Suprapubic skin (tissue), 4 donors: Measurements from ENCODE around the gene LMF2. TPM values are rescaled to one million over a fixed set of nuclear protein-coding genes. Genes with fewer than 3 reads are reported as not detected.

Source experiments
- DNase-seq, 2 donors: peaks; one replicate each; pipeline ENCODE4 v3.0.0-alpha.2; 2019; ENCODE audit warnings: low spot score in 2 of 2
- H3K27ac ChIP-seq: fragments of 200-600 bp; sonication (generic); one replicate; pipeline ENCODE4 v1.5.1; 2019
- H3K27me3 ChIP-seq: fragments of 200-600 bp; sonication (generic); one replicate; pipeline ENCODE4 v1.5.1; 2019
- H3K36me3 ChIP-seq: fragments of 200-600 bp; sonication (generic); one replicate; pipeline ENCODE4 v1.5.1; 2019
- H3K4me1 ChIP-seq: fragments of 200-600 bp; sonication (generic); one replicate; pipeline ENCODE4 v1.5.1; 2019
- H3K4me3 ChIP-seq: fragments of 200-600 bp; sonication (generic); one replicate; pipeline ENCODE4 v1.5.1; 2019; ENCODE audit warnings: mild to moderate bottlenecking
- H3K9me3 ChIP-seq: fragments of 200-600 bp; sonication (generic); one replicate; pipeline ENCODE4 v1.5.1; 2019
- EP300 ChIP-seq: sonication (generic); formaldehyde crosslinking; IDR thresholded peaks from one replicate; pipeline ENCODE4 v1.6.1; 2017; ENCODE audit warnings: antibody characterized with exemption
- POLR2A ChIP-seq, 2 donors: fragments of 450-650 bp; IDR thresholded peaks; one replicate each; pipeline ENCODE4 v1.6.1; 2017; ENCODE audit warnings: antibody characterized with exemption in 2 of 2, mild to moderate bottlenecking in 2 of 2, moderate library complexity in 2 of 2
- POLR2AphosphoS5 ChIP-seq, 3 donors: sonication (generic); formaldehyde crosslinking; IDR thresholded peaks; one replicate each; pipeline ENCODE4 v1.6.1; 2017; ENCODE audit warnings: antibody characterized with exemption in 3 of 3
- WGBS: methylation state at CpG from one replicate; pipeline ENCODE4 v1.1.5; 2018; 5-methylcytosine and 5-hydroxymethylcytosine counted together
- total RNA-seq, 4 donors: library from RNA; depleted of rRNA; stranded (reverse); fragments of >200 nt; gene quantifications; one replicate each; pipeline ENCODE4 v1.1.0, GENCODE V29; 2016
- TF ChIP-seq, protein P1 (sequence below), 2 donors: fragments of 200-600 bp in 1 of 2; fragments of 450-650 bp in 1 of 2; sonication (generic) in 1 of 2; IDR thresholded peaks; one replicate each; pipeline ENCODE4 v1.5.1; 2016 to 2019; ENCODE audit warnings: antibody characterized with exemption in 2 of 2, mild to moderate bottlenecking in 1 of 2, moderate library complexity in 1 of 2

LMF2 gene
- total RNA-seq, 4 donors from 2014 or later: 28.9 to 65.6 (median 44.7) TPM

GRCh38 chr22:50529897-50530579, 22.5 kb upstream of the LMF2 start, which contains the start of gene TYMP:
TSS of gene TYMP (minus strand) at chr22:50530012. CDS start at chr22:50529709, 303 bp downstream.
- Histone ChIP-seq H3K4me3 (peak within 1 kb of the TSS; percentile 81), H3K9me3 (no peaks in the 10 kb centered on the region), H3K36me3 (no peaks in the 10 kb centered on the region), H3K27me3 (no peaks in the 10 kb centered on the region), H3K4me1 (peaks cover 77% of the 10 kb centered on the region), H3K27ac (peak within 1 kb of the TSS; percentile 93)
- DNase-seq: peak; percentile 94
- TF ChIP-seq POLR2AphosphoS5 (IDR thresholded peaks at IDR 0.05) (peak in 2 of 3 donors; percentile 64 to 92), EP300 (no peak), POLR2A (IDR thresholded peaks at IDR 0.05) (peak in 1 of 2 donors; percentile 40)
- TF ChIP-seq, protein P1, sequence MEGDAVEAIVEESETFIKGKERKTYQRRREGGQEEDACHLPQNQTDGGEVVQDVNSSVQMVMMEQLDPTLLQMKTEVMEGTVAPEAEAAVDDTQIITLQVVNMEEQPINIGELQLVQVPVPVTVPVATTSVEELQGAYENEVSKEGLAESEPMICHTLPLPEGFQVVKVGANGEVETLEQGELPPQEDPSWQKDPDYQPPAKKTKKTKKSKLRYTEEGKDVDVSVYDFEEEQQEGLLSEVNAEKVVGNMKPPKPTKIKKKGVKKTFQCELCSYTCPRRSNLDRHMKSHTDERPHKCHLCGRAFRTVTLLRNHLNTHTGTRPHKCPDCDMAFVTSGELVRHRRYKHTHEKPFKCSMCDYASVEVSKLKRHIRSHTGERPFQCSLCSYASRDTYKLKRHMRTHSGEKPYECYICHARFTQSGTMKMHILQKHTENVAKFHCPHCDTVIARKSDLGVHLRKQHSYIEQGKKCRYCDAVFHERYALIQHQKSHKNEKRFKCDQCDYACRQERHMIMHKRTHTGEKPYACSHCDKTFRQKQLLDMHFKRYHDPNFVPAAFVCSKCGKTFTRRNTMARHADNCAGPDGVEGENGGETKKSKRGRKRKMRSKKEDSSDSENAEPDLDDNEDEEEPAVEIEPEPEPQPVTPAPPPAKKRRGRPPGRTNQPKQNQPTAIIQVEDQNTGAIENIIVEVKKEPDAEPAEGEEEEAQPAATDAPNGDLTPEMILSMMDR (IDR thresholded peaks at IDR 0.05): no peak
- 0% methylated on average over 6 of the region's 92 CpGs for WGBS

DNA sequence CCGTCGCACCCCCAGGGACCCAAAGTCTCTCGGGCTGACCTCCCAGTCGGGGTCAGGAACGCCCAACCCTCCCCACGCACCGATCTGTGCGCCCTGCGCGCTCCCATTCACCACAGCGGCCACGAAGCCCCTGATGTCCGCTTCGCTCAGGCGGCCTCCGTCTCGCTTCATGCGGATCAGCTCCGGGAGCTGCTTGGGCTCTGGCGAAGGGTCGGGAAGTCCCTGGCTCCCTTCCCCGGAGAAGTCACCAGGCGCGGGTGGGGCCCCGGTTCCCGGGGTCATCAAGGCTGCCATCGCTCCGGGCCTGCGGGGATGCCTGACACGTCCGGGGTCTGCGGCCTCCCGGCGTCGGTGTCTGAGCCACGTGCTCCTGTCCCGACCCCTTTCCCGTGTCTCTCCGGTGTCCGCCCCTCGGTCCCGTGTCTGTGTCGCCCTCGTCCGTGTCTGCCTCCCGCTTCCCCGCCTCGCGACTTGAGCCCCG, 22.0 kb upstream of the LMF2 start:
- H3K27ac ChIP-seq: peak overlapping the region; percentile 93
- peak overlapping the region; percentile 81 for H3K4me3 ChIP-seq
- peaks cover 82% of the 10 kb centered on the region for H3K4me1 ChIP-seq
- TF ChIP-seq POLR2A (IDR thresholded peaks at IDR 0.05): no peak
- TF ChIP-seq POLR2AphosphoS5 (IDR thresholded peaks at IDR 0.05): peak in 1 of 3 donors; percentile 14
- TF ChIP-seq EP300: no peak
- TF ChIP-seq, protein P1 (IDR thresholded peaks at IDR 0.05): no peak
- no peaks in the 10 kb centered on the region for H3K36me3 ChIP-seq
- DNase-seq: peak in 1 of 2 donors; percentile 86
- no peaks in the 10 kb centered on the region for H3K9me3 ChIP-seq
- no peaks in the 10 kb centered on the region for H3K27me3 ChIP-seq
- no CpG with 5 or more reads among the region's 50 CpGs for WGBS

- H3K27me3 ChIP-seq: no peaks in the 10 kb centered on the region
- 77% methylated on average over 8 of the region's 15 CpGs for WGBS
- TF ChIP-seq EP300 (no peak), POLR2A (IDR thresholded peaks at IDR 0.05) (no peak), POLR2AphosphoS5 (IDR thresholded peaks at IDR 0.05) (no peak)
- TF ChIP-seq, protein P1 (IDR thresholded peaks at IDR 0.05): no peak
- peak overlapping the region; percentile 81 for H3K4me3 ChIP-seq
- H3K36me3 ChIP-seq: peaks cover 4% of the 10 kb centered on the region
- H3K27ac ChIP-seq: peak overlapping the region; percentile 93
- H3K9me3 ChIP-seq: no peaks in the 10 kb centered on the region
- peak in 1 of 2 donors; percentile 80 for DNase-seq
- H3K4me1 ChIP-seq: peaks cover 82% of the 10 kb centered on the region
Measured at GRCh38 chr22:50528682-50529415, 21.3 kb upstream of the LMF2 start.

DNA sequence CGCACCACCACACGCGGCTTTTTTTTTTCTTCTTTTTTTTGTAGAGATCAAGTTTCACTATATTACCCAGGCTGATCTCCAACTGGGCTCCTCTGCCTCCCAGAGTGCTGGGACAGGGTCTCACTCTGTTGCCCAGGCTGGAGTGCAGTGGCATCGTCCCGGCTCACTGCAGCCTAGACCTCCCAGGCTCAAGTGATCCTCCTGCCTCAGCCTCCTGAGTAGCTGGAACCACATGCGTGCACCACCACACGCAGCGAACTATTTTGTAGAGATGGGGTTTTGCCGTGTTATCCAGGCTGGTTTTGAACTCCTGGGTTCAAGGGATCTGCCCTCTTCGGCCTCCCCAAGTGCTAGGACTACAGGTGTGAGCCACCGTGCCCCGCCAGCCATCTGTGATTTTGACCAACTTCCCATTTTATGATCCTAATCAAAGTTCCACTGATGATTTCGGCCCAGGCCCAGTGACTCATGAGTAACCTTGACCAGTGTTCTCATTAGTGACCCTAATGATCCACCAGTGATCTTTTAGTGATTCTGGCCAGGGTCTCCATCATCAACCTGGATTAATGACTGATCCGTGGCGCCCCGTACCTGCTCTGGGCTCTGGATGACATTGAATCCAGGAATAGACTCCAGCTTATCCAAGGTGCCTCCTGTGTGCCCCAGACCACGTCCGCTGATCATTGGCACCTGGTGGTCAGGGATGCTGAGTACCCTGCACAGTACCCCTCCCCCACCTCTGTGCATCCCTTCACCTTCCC, 20.6 kb upstream of the LMF2 start:
- Histone ChIP-seq H3K4me3 (no peak overlapping the region), H3K27ac (no peak overlapping the region), H3K4me1 (peaks cover 80% of the 10 kb centered on the region)

More for the DNA sequence above, 20.6 kb upstream of the LMF2 start:
- TF ChIP-seq POLR2AphosphoS5 (IDR thresholded peaks at IDR 0.05): no peak
- no peak for TF ChIP-seq EP300
- TF ChIP-seq, protein P1 (IDR thresholded peaks at IDR 0.05): no peak
- no peak for TF ChIP-seq POLR2A (IDR thresholded peaks at IDR 0.05)
- Histone ChIP-seq H3K36me3 (peaks cover 11% of the 10 kb centered on the region), H3K9me3 (no peaks in the 10 kb centered on the region), H3K27me3 (no peaks in the 10 kb centered on the region)
- DNase-seq: no peak
- WGBS: 93% methylated on average over 18 of the region's 18 CpGs
